Erythroblast (primary cell): ENCODE results near the gene SIPA1L3.

Experiments used
- GATA1 ChIP-seq: IDR thresholded peaks from 2 replicates; pipeline ENCODE4 v1.6.1; 2011; ENCODE audit warnings: low read depth, mild to moderate bottlenecking, control low read depth, low read length, moderate library complexity
- POLR2A ChIP-seq: IDR thresholded peaks from 2 replicates; pipeline ENCODE4 v1.6.1; 2011; ENCODE audit warnings: mild to moderate bottlenecking, low read length

GRCh38 chr19:38013913-38014580, 107.0 kb downstream of the SIPA1L3 start:
- TF ChIP-seq POLR2A (no peak), GATA1 (no peak)
